Activated CD8-positive, alpha-beta memory T cell treated with anti-CD3 and anti-CD28 coated beads for 48 hours (primary cell): ENCODE data around the gene CENPP.

Source experiments
- DNase-seq, 3 experiments: peaks; one replicate each; pipeline ENCODE4 v3.0.0-alpha.2; 2020; ENCODE audit warnings: low read depth in 2 of 3, low spot score in 2 of 3

The CENPP gene

GRCh38 chr9:92650839-92651621 lies 325.3 kb downstream of the CENPP start:
- DNase-seq = no peak

GRCh38 chr9:92652461-92652860 lies 326.7 kb downstream of the CENPP start:
- DNase-seq = no peak

GRCh38 chr9:92654481-92655301 lies 328.9 kb downstream of the CENPP start:
- DNase-seq = no peak

GRCh38 chr9:92655366-92655765 lies 329.6 kb downstream of the CENPP start:
- DNase-seq = no peak

GRCh38 chr9:92655896-92656536 lies 330.3 kb downstream of the CENPP start:
- no peak for DNase-seq

- DNase-seq = no peak
Measured at GRCh38 chr9:92656537-92656925, 330.8 kb downstream of the CENPP start.

GRCh38 chr9:92657296-92658094 lies 331.7 kb downstream of the CENPP start:
- DNase-seq = no peak

GRCh38 chr9:92658176-92658575 lies 332.4 kb downstream of the CENPP start:
- no peak for DNase-seq

GRCh38 chr9:92658611-92659010 lies 332.9 kb downstream of the CENPP start:
- no peak for DNase-seq

GRCh38 chr9:92659601-92660000 lies 333.8 kb downstream of the CENPP start:
- no peak for DNase-seq

GRCh38 chr9:92660266-92660665 lies 334.5 kb downstream of the CENPP start:
- DNase-seq = no peak

GRCh38 chr9:92661127-92661526 lies 335.4 kb downstream of the CENPP start:
- no peak for DNase-seq

- DNase-seq = no peak
Measured at GRCh38 chr9:92661743-92662142, 336.0 kb downstream of the CENPP start.

- no peak for DNase-seq
Measured at GRCh38 chr9:92663126-92663525, 337.4 kb downstream of the CENPP start.

- DNase-seq = no peak
Measured at GRCh38 chr9:92663951-92664350, 338.2 kb downstream of the CENPP start.

- no peak for DNase-seq
Measured at GRCh38 chr9:92664394-92665152, 338.8 kb downstream of the CENPP start.

GRCh38 chr9:92665836-92666235 lies 340.1 kb downstream of the CENPP start:
- no peak for DNase-seq

GRCh38 chr9:92666236-92666635 lies 340.5 kb downstream of the CENPP start:
- DNase-seq = no peak

GRCh38 chr9:92666912-92667532 lies 341.3 kb downstream of the CENPP start:
- DNase-seq = no peak
